ENCODE data around the gene APOBEC3F.

DNA sequence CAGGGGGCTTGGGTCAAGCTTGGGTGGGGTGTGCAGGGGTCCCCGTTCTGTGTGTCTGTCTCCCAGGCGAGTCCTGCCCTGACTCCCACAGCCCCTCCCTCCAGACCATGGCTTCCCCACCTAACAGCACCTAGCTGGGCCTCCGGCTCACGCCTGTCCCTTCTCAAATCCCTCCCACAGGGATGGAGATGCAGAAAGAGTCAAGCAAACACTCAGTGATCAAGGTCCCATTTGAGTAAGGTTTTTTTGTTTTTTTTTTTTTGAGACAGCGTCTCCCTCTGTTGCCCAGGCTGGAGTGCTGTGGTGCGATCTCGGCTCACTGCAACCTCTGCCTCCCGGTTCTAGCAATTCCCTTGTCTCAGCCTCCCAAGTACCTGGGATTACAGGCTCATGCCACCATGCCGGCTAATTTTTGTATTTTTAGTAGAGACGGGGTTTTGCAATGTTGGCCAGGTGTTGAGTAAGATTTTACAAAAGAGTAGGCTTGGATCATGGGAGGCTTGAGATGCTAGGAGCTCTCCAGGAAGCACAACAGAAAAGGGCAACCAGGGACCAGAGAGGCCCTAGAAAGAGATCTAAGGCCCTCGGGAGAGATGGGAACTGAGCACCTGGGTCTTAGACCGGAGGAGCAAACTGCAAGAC is 14.0 kb upstream of the APOBEC3F start:
- TF ChIP-seq FOXK2 (IDR thresholded peaks at IDR 0.05) = no peak
- TF ChIP-seq, protein P1, sequence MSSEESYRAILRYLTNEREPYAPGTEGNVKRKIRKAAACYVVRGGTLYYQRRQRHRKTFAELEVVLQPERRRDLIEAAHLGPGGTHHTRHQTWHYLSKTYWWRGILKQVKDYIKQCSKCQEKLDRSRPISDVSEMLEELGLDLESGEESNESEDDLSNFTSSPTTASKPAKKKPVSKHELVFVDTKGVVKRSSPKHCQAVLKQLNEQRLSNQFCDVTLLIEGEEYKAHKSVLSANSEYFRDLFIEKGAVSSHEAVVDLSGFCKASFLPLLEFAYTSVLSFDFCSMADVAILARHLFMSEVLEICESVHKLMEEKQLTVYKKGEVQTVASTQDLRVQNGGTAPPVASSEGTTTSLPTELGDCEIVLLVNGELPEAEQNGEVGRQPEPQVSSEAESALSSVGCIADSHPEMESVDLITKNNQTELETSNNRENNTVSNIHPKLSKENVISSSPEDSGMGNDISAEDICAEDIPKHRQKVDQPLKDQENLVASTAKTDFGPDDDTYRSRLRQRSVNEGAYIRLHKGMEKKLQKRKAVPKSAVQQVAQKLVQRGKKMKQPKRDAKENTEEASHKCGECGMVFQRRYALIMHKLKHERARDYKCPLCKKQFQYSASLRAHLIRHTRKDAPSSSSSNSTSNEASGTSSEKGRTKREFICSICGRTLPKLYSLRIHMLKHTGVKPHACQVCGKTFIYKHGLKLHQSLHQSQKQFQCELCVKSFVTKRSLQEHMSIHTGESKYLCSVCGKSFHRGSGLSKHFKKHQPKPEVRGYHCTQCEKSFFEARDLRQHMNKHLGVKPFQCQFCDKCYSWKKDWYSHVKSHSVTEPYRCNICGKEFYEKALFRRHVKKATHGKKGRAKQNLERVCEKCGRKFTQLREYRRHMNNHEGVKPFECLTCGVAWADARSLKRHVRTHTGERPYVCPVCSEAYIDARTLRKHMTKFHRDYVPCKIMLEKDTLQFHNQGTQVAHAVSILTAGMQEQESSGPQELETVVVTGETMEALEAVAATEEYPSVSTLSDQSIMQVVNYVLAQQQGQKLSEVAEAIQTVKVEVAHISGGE (CRISPR knock-in tag; IDR thresholded peaks at IDR 0.05) = no peak
- TF ChIP-seq, protein P2, sequence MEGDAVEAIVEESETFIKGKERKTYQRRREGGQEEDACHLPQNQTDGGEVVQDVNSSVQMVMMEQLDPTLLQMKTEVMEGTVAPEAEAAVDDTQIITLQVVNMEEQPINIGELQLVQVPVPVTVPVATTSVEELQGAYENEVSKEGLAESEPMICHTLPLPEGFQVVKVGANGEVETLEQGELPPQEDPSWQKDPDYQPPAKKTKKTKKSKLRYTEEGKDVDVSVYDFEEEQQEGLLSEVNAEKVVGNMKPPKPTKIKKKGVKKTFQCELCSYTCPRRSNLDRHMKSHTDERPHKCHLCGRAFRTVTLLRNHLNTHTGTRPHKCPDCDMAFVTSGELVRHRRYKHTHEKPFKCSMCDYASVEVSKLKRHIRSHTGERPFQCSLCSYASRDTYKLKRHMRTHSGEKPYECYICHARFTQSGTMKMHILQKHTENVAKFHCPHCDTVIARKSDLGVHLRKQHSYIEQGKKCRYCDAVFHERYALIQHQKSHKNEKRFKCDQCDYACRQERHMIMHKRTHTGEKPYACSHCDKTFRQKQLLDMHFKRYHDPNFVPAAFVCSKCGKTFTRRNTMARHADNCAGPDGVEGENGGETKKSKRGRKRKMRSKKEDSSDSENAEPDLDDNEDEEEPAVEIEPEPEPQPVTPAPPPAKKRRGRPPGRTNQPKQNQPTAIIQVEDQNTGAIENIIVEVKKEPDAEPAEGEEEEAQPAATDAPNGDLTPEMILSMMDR (IDR thresholded peaks at IDR 0.05 in 2 of 3, conservative IDR thresholded peaks at IDR 0.05 in 1 of 3; ENCODE audit: control insufficient read depth in 2 of 3, extremely low read depth in 1 of 3, insufficient read depth in 1 of 3, low read depth in 3 of 3, low read length in 3 of 3) = no peak
- TF ChIP-seq, protein P3, sequence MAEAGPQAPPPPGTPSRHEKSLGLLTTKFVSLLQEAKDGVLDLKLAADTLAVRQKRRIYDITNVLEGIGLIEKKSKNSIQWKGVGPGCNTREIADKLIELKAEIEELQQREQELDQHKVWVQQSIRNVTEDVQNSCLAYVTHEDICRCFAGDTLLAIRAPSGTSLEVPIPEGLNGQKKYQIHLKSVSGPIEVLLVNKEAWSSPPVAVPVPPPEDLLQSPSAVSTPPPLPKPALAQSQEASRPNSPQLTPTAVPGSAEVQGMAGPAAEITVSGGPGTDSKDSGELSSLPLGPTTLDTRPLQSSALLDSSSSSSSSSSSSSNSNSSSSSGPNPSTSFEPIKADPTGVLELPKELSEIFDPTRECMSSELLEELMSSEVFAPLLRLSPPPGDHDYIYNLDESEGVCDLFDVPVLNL (IDR thresholded peaks at IDR 0.05; ENCODE audit: low read depth, low read length) = no peak
- TF ChIP-seq, protein P4, sequence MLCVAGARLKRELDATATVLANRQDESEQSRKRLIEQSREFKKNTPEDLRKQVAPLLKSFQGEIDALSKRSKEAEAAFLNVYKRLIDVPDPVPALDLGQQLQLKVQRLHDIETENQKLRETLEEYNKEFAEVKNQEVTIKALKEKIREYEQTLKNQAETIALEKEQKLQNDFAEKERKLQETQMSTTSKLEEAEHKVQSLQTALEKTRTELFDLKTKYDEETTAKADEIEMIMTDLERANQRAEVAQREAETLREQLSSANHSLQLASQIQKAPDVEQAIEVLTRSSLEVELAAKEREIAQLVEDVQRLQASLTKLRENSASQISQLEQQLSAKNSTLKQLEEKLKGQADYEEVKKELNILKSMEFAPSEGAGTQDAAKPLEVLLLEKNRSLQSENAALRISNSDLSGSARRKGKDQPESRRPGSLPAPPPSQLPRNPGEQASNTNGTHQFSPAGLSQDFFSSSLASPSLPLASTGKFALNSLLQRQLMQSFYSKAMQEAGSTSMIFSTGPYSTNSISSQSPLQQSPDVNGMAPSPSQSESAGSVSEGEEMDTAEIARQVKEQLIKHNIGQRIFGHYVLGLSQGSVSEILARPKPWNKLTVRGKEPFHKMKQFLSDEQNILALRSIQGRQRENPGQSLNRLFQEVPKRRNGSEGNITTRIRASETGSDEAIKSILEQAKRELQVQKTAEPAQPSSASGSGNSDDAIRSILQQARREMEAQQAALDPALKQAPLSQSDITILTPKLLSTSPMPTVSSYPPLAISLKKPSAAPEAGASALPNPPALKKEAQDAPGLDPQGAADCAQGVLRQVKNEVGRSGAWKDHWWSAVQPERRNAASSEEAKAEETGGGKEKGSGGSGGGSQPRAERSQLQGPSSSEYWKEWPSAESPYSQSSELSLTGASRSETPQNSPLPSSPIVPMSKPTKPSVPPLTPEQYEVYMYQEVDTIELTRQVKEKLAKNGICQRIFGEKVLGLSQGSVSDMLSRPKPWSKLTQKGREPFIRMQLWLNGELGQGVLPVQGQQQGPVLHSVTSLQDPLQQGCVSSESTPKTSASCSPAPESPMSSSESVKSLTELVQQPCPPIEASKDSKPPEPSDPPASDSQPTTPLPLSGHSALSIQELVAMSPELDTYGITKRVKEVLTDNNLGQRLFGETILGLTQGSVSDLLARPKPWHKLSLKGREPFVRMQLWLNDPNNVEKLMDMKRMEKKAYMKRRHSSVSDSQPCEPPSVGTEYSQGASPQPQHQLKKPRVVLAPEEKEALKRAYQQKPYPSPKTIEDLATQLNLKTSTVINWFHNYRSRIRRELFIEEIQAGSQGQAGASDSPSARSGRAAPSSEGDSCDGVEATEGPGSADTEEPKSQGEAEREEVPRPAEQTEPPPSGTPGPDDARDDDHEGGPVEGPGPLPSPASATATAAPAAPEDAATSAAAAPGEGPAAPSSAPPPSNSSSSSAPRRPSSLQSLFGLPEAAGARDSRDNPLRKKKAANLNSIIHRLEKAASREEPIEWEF (IDR thresholded peaks at IDR 0.05; ENCODE audit: insufficient replicate concordance, low read depth, low read length) = no peak
- no peak for TF ChIP-seq POLR2AphosphoS5 (IDR thresholded peaks at IDR 0.05; ENCODE audit: low read length)
- no peak for TF ChIP-seq RFX5 (IDR thresholded peaks at IDR 0.05; ENCODE audit: low read depth, low read length)
- TF ChIP-seq EGR1 (IDR thresholded peaks at IDR 0.05; ENCODE audit: borderline replicate concordance in 1 of 2, low read depth in 2 of 2, low read length in 2 of 2) = no peak
- TF ChIP-seq, protein P5, sequence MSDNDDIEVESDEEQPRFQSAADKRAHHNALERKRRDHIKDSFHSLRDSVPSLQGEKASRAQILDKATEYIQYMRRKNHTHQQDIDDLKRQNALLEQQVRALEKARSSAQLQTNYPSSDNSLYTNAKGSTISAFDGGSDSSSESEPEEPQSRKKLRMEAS (IDR thresholded peaks at IDR 0.05; ENCODE audit: low read depth, low read length) = no peak
- TF ChIP-seq, protein P6, sequence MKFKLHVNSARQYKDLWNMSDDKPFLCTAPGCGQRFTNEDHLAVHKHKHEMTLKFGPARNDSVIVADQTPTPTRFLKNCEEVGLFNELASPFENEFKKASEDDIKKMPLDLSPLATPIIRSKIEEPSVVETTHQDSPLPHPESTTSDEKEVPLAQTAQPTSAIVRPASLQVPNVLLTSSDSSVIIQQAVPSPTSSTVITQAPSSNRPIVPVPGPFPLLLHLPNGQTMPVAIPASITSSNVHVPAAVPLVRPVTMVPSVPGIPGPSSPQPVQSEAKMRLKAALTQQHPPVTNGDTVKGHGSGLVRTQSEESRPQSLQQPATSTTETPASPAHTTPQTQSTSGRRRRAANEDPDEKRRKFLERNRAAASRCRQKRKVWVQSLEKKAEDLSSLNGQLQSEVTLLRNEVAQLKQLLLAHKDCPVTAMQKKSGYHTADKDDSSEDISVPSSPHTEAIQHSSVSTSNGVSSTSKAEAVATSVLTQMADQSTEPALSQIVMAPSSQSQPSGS (IDR thresholded peaks at IDR 0.05; ENCODE audit: low read length) = no peak
- no peak for TF ChIP-seq ESRRA (IDR thresholded peaks at IDR 0.05; ENCODE audit: low read length)
